SIG-M5 (cell line): ENCODE results near the gene PAX2.

Experiments
- DNase-seq: peaks from one replicate; lab custom pipeline; 2025; lab: John Stamatoyannopoulos, UW

Gene PAX2

GRCh38 chr10:100878291-100878910 lies 133.0 kb downstream of the PAX2 start:
- DNase-seq, result no peak
